D721Med (cell line): Measurements from ENCODE around the gene APOL2.

ENCODE experiments used
- DNase-seq: peaks from one replicate; pipeline ENCODE4 v3.0.0; 2011; ENCODE audit warnings: low spot score; ENCODE audit not compliant: insufficient read length
- FAIRE-seq: peaks from 2 replicates; lab custom pipeline; 2011; peaks lifted over from hg19 to GRCh38; lab: Jason Lieb, UNC
- TF ChIP-seq, protein P1 (sequence below): IDR thresholded peaks from 2 replicates; pipeline ENCODE4 v1.5.1; 2012; ENCODE audit warnings: mild to moderate bottlenecking, control low read depth; ENCODE audit not compliant: insufficient read depth; ENCODE audit errors: missing control alignments

APOL2 gene

DNA sequence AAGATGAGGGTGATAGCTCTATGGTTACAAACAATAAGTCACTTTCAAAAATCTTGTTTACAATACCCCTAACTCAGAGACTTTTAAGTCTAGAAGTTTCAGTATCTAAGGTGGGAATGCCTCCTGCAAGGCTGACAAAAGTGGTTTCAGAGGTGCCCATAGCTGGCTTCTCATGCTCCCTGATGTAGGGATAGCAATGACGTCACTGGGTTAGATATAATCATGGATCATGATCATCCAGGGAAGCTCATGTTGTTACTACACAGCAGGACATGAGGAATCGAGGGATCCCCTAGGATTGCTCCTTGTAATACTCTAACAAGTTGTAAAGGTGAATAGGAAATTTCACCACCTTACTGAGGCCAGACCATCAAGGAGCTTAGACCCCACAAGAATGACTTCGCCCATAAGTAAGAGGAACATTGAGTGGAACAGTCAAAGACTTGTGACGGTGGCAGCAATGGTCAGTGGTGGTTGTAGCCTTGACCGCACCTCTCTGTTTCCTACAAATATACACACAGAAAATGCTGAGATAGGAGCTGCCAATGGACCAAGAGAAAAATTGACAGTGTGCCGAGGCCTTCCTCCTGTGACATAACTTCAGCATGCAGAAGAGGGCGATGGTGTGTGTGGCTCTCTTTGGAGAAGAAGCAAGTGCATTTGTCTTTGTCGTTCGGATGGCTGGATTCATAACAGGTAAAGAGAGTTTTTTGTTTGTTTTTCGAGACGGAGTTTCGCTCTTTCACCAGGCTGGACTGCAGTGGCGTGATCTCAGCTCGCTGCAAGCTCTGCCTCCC is 53.3 kb downstream of the APOL2 start:
- no peak for DNase-seq
- no peak for FAIRE-seq
- TF ChIP-seq, protein P1, sequence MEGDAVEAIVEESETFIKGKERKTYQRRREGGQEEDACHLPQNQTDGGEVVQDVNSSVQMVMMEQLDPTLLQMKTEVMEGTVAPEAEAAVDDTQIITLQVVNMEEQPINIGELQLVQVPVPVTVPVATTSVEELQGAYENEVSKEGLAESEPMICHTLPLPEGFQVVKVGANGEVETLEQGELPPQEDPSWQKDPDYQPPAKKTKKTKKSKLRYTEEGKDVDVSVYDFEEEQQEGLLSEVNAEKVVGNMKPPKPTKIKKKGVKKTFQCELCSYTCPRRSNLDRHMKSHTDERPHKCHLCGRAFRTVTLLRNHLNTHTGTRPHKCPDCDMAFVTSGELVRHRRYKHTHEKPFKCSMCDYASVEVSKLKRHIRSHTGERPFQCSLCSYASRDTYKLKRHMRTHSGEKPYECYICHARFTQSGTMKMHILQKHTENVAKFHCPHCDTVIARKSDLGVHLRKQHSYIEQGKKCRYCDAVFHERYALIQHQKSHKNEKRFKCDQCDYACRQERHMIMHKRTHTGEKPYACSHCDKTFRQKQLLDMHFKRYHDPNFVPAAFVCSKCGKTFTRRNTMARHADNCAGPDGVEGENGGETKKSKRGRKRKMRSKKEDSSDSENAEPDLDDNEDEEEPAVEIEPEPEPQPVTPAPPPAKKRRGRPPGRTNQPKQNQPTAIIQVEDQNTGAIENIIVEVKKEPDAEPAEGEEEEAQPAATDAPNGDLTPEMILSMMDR, result no peak

DNA sequence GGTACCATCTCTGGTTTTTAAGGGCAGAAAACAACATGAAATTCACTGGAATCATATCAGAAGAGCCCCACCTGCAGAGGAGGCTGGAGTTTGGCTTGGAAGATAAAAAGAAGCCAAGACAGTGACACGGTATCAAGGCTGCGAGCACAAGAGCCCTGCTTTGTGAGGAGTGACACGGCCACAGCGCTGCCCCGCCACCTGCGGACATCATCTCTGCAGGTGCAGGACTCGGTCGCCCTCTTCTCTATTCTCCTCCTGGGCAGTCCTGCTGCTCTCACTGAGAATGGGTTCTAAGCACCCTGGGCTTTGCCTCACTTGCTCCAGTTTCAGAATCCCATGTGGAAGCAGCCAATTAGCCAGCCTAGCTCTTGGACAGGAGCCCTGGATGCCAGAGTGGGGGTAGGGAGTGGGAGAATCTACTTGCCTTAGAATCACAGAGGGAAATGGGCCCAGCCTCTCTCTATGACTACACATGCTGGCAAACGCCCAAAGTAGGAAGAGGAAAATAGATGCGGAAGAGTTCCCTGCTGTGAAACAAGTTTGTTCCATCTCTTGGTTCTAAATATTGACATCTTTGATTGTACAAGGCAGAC is 54.8 kb downstream of the APOL2 start:
- FAIRE-seq (no peak), DNase-seq (no peak)
- TF ChIP-seq, protein P1, result no peak

DNA sequence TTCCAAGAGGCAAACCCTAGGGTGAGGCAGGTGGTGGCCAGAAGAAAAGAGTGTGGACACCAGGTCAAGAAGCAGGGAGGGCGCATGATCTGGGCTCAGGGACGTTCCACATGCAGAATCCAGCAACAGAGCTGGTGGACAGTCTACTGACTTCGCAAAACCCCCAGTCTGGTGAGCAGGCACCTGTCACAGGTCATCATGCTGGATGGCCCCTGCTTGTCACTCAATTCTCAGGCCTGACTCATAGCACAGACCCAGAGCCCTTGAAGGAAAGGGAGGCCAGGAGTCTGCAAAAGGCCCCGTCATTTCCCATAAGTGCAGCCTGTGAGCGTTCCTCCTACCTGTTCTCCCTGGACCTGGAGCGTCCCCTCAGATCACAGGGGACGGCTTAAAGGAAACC is 55.9 kb downstream of the APOL2 start:
- TF ChIP-seq, protein P1, result no peak
- FAIRE-seq, result no peak
- no peak for DNase-seq

DNA sequence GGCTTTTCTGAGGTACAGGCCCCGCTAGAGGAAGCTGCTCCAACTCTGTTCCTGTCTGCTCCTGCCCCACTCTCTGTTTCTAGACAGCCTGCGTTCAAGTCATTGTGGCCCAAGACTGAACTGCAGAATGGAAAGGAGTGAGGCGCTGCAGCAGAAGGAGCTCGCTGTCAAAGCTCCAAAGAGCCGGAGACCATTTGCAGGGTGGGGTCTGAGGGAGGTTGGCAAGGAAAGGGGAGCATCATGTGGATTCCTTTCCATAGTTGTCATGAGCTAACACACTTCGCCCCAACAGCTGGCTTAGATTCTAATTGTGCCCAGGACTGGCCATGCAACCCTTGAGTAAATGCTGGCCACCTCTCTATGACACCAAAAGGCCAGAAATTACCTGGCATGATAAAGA is 56.5 kb downstream of the APOL2 start:
- DNase-seq (no peak), FAIRE-seq (no peak)
- TF ChIP-seq, protein P1, result no peak

DNA sequence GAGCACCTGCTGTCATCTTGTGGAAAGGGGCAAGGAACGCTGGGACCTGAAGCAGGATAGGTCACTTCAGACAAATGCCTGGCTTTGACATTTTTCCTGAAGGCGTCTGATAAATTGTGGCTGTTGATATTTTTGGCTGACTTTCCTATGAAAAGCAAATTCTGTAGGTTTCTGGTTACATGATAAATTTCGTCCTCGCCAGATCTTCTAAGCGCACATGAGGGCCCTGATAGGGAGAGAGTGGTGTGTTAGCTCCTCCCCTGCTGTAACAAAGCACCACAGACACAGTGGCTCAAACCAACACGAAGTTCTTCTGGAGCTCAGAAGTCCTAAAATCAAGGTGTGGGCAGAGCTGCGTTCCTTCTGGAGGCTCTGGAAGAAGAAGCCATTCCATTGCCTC is 57.3 kb downstream of the APOL2 start:
- FAIRE-seq, result no peak
- TF ChIP-seq, protein P1, result no peak
- no peak for DNase-seq

DNA sequence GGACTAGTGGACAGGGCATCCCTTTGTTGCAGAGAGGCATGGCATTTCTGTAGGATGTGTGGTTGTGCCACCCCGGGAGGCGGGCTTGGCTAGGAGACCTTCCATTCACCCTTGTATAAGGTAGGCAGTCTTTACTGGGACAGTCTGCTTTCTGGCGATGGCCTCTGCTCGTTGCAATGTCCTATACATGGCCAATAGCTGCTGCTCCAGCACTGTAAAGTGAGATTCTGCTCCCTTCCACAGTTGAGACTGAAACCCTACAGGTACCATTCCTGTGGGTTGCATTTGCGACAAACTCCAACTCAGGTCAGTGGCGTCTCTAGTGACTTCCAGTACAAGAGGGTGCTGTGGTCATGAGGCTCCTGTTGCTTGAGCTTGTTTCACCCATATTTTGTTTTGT is 58.4 kb downstream of the APOL2 start:
- no peak for FAIRE-seq
- TF ChIP-seq, protein P1, result no peak

More for the DNA sequence above, 58.4 kb downstream of the APOL2 start:
- DNase-seq, result no peak
